H9 (cell line): ENCODE measurements around the gene CARD11. TPM values are rescaled to one million over a fixed set of nuclear protein-coding genes. Genes with fewer than 3 reads are reported as not detected.

Experiments used
- DNase-seq: peaks from one replicate; pipeline ENCODE4 v3.0.0-alpha.2; 2017
- H2AFZ ChIP-seq: one replicate; pipeline ENCODE4 v1.6.1; 2013; ENCODE audit warnings: mild to moderate bottlenecking, low read length, control low read depth, moderate library complexity
- H2AK5ac ChIP-seq: 2 replicates; pipeline ENCODE4 v1.6.1; 2013; ENCODE audit warnings: low read length, control low read depth, mixed read lengths; ENCODE audit not compliant: insufficient read length
- H2BK120ac ChIP-seq: one replicate; pipeline ENCODE4 v1.6.1; 2013; ENCODE audit warnings: low read depth, mild to moderate bottlenecking, low read length, control low read depth, inconsistent platforms; ENCODE audit not compliant: poor library complexity, severe bottlenecking
- H2BK12ac ChIP-seq: 2 replicates; pipeline ENCODE4 v1.6.1; 2013; ENCODE audit warnings: low read length, control low read depth, mixed read lengths, low read depth; ENCODE audit not compliant: insufficient read length
- H2BK15ac ChIP-seq: 2 replicates; pipeline ENCODE4 v1.6.1; 2013; ENCODE audit warnings: low read depth, low read length, control low read depth
- H2BK20ac ChIP-seq: one replicate; pipeline ENCODE4 v1.6.1; 2013; ENCODE audit warnings: low read depth, mild to moderate bottlenecking, low read length, control low read depth, inconsistent platforms; ENCODE audit not compliant: poor library complexity, severe bottlenecking
- H2BK5ac ChIP-seq: 2 replicates; pipeline ENCODE4 v1.6.1; 2013; ENCODE audit warnings: low read length, control low read depth, mixed read lengths; ENCODE audit not compliant: insufficient read length
- H3K14ac ChIP-seq: 2 replicates; pipeline ENCODE4 v1.6.1; 2013; ENCODE audit warnings: low read length, control low read depth; ENCODE audit not compliant: insufficient read depth
- H3K18ac ChIP-seq: 2 replicates; pipeline ENCODE4 v1.6.1; 2013; ENCODE audit warnings: low read depth, mild to moderate bottlenecking, mixed read lengths, low read length, control low read depth; ENCODE audit not compliant: insufficient read length
- H3K23ac ChIP-seq: 2 replicates; pipeline ENCODE4 v1.6.1; 2013; ENCODE audit warnings: low read length, control low read depth, mixed read lengths, low read depth; ENCODE audit not compliant: insufficient read length
- H3K23me2 ChIP-seq: 2 replicates; pipeline ENCODE4 v1.6.1; 2013; ENCODE audit warnings: low read depth, mild to moderate bottlenecking, mixed read lengths, low read length, control low read depth; ENCODE audit not compliant: insufficient read length, poor library complexity, severe bottlenecking
- H3K27ac ChIP-seq: 2 replicates; pipeline ENCODE4 v1.5.1; 2013; ENCODE audit warnings: low read length, control low read depth, mixed read lengths, low read depth; ENCODE audit not compliant: insufficient read length
- H3K27me3 ChIP-seq: 2 replicates; pipeline ENCODE4 v1.6.1; 2013; ENCODE audit warnings: low read length, control low read depth, inconsistent platforms; ENCODE audit not compliant: insufficient read depth
- H3K4ac ChIP-seq: 2 replicates; pipeline ENCODE4 v1.6.1; 2013; ENCODE audit warnings: low read depth, mild to moderate bottlenecking, control low read depth, inconsistent platforms, low read length, moderate library complexity
- H3K4me1 ChIP-seq: 2 replicates; pipeline ENCODE4 v1.6.1; 2013; ENCODE audit warnings: low read length, control low read depth, inconsistent platforms; ENCODE audit not compliant: insufficient read depth
- H3K4me2 ChIP-seq: 2 replicates; pipeline ENCODE4 v1.6.1; 2013; ENCODE audit warnings: low read length, control low read depth, mixed read lengths; ENCODE audit not compliant: insufficient read length, insufficient read depth
- H3K56ac ChIP-seq: 2 replicates; pipeline ENCODE4 v1.6.1; 2013; ENCODE audit warnings: low read depth, mild to moderate bottlenecking, mixed read lengths, low read length, control low read depth; ENCODE audit not compliant: insufficient read length
- H3K79me1 ChIP-seq: 2 replicates; pipeline ENCODE4 v1.6.1; 2013; ENCODE audit warnings: low read depth, mild to moderate bottlenecking, moderate library complexity, low read length, control low read depth, inconsistent platforms; ENCODE audit not compliant: insufficient read depth, poor library complexity, severe bottlenecking
- H3K79me2 ChIP-seq: 2 replicates; pipeline ENCODE4 v1.6.1; 2013; ENCODE audit warnings: low read length, control low read depth, inconsistent platforms; ENCODE audit not compliant: insufficient read depth
- H3K9ac ChIP-seq: 2 replicates; pipeline ENCODE4 v1.6.1; 2013; ENCODE audit warnings: low read length, control low read depth, mixed read lengths; ENCODE audit not compliant: insufficient read length; ENCODE audit errors: extremely low read depth
- H3K9me3 ChIP-seq: one replicate; pipeline ENCODE4 v1.6.1; 2013; ENCODE audit warnings: low read depth, low read length, inconsistent platforms; ENCODE audit not compliant: control insufficient read depth
- H3T11ph ChIP-seq: one replicate; pipeline ENCODE4 v1.6.1; 2013; ENCODE audit warnings: mild to moderate bottlenecking, low read length, control low read depth, inconsistent platforms
- H4K20me1 ChIP-seq: one replicate; pipeline ENCODE4 v1.6.1; 2013; ENCODE audit not compliant: control insufficient read depth, insufficient read length, insufficient read depth
- H4K5ac ChIP-seq: 2 replicates; pipeline ENCODE4 v1.6.1; 2013; ENCODE audit warnings: low read depth, mild to moderate bottlenecking, mixed read lengths, low read length, control low read depth; ENCODE audit not compliant: insufficient read length
- H4K8ac ChIP-seq: replicated peaks from 2 replicates; pipeline ENCODE4 v1.6.1; 2013; ENCODE audit warnings: low read length, control low read depth, mixed read lengths, low read depth; ENCODE audit not compliant: insufficient read length
- H4K91ac ChIP-seq: 2 replicates; pipeline ENCODE4 v1.6.1; 2013; ENCODE audit warnings: low read depth, mild to moderate bottlenecking, moderate library complexity, mixed read lengths, low read length, control low read depth; ENCODE audit not compliant: insufficient read length
- H3K27ac Mint-ChIP-seq, 3 experiments: 2 replicates in 2 of 3; 3 replicates in 1 of 3; pipeline ENCODE4 v1.8.0; 2020 to 2021; ENCODE audit warnings: mixed read lengths in 3 of 3, mild to moderate bottlenecking in 1 of 3, moderate library complexity in 1 of 3
- H3K27me3 Mint-ChIP-seq: 2 replicates; pipeline ENCODE4 v1.8.0; 2021; ENCODE audit warnings: low read depth, mild to moderate bottlenecking, moderate library complexity, mixed read lengths
- H3K36me3 Mint-ChIP-seq, 3 experiments: 2 replicates in 2 of 3; 3 replicates in 1 of 3; pipeline ENCODE4 v1.8.0; 2020 to 2021; ENCODE audit warnings: low read depth in 3 of 3, mixed read lengths in 3 of 3; ENCODE audit not compliant: insufficient read depth in 1 of 3
- H3K4me1 Mint-ChIP-seq, 2 experiments: 2 replicates each; pipeline ENCODE4 v1.8.0; 2020; ENCODE audit warnings: mixed read lengths in 2 of 2
- H3K4me3 Mint-ChIP-seq, 2 experiments: 2 replicates in 1 of 2; 3 replicates in 1 of 2; pipeline ENCODE4 v1.8.0; 2020 to 2021; ENCODE audit warnings: mild to moderate bottlenecking in 2 of 2, mixed read lengths in 2 of 2, moderate library complexity in 1 of 2
- H3K9me3 Mint-ChIP-seq, 2 experiments: 2 replicates in 1 of 2; 3 replicates in 1 of 2; pipeline ENCODE4 v1.8.0; 2020; ENCODE audit warnings: mild to moderate bottlenecking in 2 of 2, mixed read lengths in 2 of 2, moderate library complexity in 1 of 2
- WGBS: extraction: QIAGEN DNeasy Blood & Tissue Kit; methylation state at CpG from one replicate; pipeline ENCODE4 v1.1.7; 2013; ENCODE audit warnings: missing lambda C conversion rate, low lambda C conversion rate, mixed read lengths; ENCODE audit not compliant: insufficient read length; ENCODE audit errors: extremely low coverage; 5-methylcytosine and 5-hydroxymethylcytosine counted together
- total RNA-seq: library from RNA; stranded (reverse); gene quantifications from 2 replicates; pipeline ENCODE4 v1.2.1, GENCODE V29; 2021
- TF ChIP-seq, protein P1 (sequence below): fragments of 200-600 bp; sonication (generic); conservative IDR thresholded peaks from 3 replicates; pipeline ENCODE4 v1.8.0; 2021; ENCODE audit warnings: antibody characterized with exemption, mild to moderate bottlenecking

CARD11 gene
- total RNA-seq, 1 experiment from 2014 or later: 20.0 TPM

GRCh38 chr7:2904202-2904601 lies 139.5 kb downstream of the CARD11 start:
- Histone ChIP-seq H2AK5ac (no peak overlapping the region), H3K9me3 (no peaks in the 10 kb centered on the region), H3K4me2 (no peak overlapping the region), H2BK5ac (no peak overlapping the region), H3K4me1 (no peaks in the 10 kb centered on the region), H3K56ac (no peak overlapping the region), H3T11ph (no peak overlapping the region), H2BK15ac (no peak overlapping the region), H3K18ac (no peak overlapping the region), H3K79me1 (no peaks in the 10 kb centered on the region), H3K23ac (no peak overlapping the region), H3K14ac (no peak overlapping the region), H4K91ac (no peak overlapping the region), H2AFZ (no peak overlapping the region), H3K27ac (no peak overlapping the region), H3K27me3 (no peaks in the 10 kb centered on the region), H3K4ac (no peak overlapping the region), H3K23me2 (no peaks in the 10 kb centered on the region), H3K9ac (no peak overlapping the region), H2BK120ac (no peak overlapping the region), H4K20me1 (no peaks in the 10 kb centered on the region), H2BK12ac (no peak overlapping the region), H3K79me2 (no peaks in the 10 kb centered on the region), H2BK20ac (no peak overlapping the region), H4K8ac (no peak overlapping the region), H4K5ac (no peak overlapping the region)
- WGBS: no CpG with 5 or more reads among the region's 16 CpGs
- TF ChIP-seq, protein P1, sequence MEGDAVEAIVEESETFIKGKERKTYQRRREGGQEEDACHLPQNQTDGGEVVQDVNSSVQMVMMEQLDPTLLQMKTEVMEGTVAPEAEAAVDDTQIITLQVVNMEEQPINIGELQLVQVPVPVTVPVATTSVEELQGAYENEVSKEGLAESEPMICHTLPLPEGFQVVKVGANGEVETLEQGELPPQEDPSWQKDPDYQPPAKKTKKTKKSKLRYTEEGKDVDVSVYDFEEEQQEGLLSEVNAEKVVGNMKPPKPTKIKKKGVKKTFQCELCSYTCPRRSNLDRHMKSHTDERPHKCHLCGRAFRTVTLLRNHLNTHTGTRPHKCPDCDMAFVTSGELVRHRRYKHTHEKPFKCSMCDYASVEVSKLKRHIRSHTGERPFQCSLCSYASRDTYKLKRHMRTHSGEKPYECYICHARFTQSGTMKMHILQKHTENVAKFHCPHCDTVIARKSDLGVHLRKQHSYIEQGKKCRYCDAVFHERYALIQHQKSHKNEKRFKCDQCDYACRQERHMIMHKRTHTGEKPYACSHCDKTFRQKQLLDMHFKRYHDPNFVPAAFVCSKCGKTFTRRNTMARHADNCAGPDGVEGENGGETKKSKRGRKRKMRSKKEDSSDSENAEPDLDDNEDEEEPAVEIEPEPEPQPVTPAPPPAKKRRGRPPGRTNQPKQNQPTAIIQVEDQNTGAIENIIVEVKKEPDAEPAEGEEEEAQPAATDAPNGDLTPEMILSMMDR: no peak
- Mint-ChIP-seq H3K36me3 (peaks cover 0 to 7% (median 4%) of the 10 kb centered on the region in 3 experiments; a peak in 3 of 7 replicates), H3K9me3 (0 out of 5 replicates have a peak, but pooled peaks cover 0 to 3% of the 10 kb centered on the region in 2 experiments), H3K27ac (peak overlapping the region; percentile 38 to 44 (median 44); a peak in 3 of 7 replicates), H3K4me3 (no peak overlapping the region), H3K4me1 (no peaks in the 10 kb centered on the region), H3K27me3 (no peaks in the 10 kb centered on the region; the same call in 1 of the 2 replicates)
- DNase-seq: no peak
